GM18909 (cell line): ENCODE data around the gene OTUB2.
A peak's percentile ranks its signal among the peaks of the same experiment; 100 is the strongest.

Experiments used
- ATAC-seq: cut with Tn5 transposase; IDR thresholded peaks from one replicate; pipeline ENCODE4 v1.9.1; 2021; ENCODE audit warnings: mild to moderate bottlenecking; ENCODE audit not compliant: unreplicated experiment, poor library complexity

Gene OTUB2

DNA sequence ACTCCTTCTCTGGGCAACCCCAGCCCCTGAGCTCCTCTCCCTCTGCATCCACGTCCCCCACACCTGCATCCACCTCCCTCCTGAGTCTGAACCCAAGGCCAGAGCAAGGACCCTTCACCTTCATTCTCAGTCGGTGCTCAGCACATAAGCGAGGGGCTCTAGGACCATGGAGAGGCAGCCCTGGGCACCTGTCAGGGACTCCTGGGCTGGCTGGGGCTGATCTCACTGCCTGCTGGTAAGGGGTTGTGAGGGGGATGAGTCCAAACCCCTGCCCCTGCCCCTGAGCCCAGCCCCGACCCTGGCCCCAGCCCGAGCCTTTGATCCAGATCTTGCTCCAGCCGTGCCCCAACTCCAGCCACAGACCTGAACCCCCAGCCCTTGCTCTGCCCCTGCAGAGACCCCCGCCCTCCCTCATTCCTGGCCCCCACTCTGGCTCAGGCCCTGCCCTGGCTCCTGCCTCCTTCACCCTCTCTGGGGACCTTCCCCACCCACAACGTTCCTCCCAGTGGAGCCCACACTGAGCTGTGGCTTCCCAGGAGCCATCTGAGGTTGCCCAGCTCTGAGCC is 29.9 kb upstream of the OTUB2 start:
- no peak for ATAC-seq

GRCh38 chr14:93997082-93997481 is 29.1 kb upstream of the OTUB2 start, which contains the start of gene CCDC197:
CCDC197 (plus strand) TSS chr14:93997301; CDS start chr14:93998132, 831 bp downstream.
- no peak for ATAC-seq

DNA sequence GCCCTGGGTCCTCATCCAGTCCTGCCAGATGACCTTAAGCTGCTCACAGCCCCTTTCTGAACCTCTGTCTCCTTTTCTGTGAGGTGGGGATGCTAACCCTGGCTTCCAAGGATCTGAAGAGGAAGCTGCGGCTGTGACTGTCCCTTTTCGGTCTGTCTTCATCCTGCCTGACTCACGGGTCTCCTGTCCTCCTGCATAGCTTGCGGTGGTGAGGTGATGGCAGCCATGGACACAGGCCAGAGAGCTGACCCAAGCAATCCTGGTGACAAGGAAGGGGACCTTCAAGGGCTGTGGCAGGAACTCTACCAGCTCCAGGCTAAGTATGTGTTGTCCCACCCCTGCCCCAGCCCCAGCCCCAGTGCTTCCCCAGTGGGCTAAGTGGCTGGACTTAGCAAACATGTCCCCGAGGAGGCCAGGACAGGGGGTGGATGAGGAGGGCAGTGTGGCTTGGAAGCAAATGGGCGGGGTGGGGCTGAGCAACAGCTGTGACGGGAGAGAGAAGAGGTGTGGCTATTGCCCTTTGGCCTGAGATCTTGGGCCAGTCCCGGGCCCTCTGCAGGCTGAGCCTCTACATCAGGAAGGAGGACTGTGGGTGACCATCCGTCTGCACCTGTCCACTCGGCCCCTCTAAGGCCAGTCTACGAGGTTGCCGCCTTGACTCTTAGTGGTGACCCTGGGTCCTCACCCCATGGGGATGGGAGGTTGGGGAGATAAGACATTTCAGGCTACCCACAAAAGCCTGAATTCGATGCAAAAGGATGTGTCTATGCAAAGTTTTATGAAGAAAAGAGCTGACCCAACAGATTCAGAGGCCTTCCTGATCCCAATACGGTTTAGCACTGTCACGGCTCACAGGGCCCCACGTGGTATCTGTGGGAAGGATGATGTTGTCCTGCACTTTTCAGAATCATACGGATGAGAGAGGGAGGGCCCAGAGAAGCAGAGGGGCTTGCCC is 27.9 kb upstream of the OTUB2 start:
- ATAC-seq = no peak

DNA sequence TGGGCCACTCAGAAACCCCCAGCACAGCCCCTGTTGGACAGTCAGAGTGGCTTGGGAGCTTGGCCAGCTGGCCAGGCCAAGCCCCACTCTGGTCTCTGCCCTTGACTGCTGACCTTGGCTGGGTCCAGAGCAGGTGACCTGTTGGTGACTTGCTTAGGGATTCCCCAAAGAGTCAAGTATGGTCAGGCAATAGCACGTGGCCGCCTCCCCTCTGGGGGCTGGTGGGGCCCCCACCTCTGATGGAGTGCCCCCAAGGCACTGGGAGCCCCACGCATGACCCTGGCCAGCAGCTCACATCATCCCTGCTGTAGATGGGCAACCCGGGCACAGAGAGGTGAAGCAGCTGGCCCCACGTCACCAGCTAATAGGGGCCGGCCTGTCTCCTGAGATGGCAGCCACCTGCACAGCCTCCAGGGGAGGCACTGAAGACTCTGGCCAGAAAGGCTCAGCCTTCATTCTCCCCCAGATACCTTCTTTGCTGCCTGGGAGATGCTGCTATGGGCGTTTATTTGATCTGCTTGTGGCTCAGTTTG is 27.2 kb upstream of the OTUB2 start:
- ATAC-seq = no peak

- no peak for ATAC-seq
Observed at GRCh38 chr14:93999573-93999972, 26.6 kb upstream of the OTUB2 start.

DNA sequence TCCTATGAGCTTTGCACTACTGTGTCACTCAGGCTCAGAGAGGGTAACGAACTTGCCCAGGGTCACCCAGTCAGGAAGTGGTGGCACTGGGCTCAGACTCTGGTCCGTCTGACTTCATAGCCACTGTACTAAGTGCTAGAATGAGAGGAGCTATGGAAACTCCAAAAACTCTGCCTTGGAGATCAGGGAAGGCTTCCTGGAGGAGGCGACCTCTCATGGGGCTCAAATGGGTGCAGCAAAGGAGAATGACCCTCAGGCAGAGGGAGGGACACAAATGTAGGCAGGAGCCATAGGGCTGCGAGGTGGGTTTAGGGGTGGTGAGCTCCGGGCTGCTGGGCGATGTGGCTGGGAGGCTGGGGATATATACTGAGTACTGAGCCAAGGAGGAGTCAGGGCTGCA is 25.9 kb upstream of the OTUB2 start:
- ATAC-seq = no peak

DNA sequence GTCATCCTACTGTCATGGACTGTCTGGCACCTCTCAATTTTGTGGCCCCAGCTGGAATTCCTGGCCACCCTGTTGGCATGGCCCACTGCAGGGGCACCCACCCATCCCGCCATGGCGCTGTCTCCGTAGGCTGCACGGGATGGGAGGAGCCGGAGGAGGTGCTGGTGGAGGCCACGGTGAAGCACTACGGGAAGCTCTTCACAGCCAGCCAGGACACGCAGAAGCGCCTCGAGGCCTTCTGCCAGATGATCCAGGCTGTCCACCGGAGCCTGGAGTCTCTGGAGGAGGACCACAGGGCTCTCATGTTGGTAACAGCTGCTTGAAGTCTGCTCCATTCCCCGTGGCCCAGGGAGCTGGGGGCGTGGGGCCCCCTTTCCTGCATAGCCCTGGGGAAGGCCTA is 25.1 kb upstream of the OTUB2 start:
- ATAC-seq = no peak

GRCh38 chr14:94001501-94002396 is 24.4 kb upstream of the OTUB2 start:
- peak; percentile 58 for ATAC-seq

GRCh38 chr14:94003397-94003796 is 22.7 kb upstream of the OTUB2 start:
- ATAC-seq = no peak

DNA sequence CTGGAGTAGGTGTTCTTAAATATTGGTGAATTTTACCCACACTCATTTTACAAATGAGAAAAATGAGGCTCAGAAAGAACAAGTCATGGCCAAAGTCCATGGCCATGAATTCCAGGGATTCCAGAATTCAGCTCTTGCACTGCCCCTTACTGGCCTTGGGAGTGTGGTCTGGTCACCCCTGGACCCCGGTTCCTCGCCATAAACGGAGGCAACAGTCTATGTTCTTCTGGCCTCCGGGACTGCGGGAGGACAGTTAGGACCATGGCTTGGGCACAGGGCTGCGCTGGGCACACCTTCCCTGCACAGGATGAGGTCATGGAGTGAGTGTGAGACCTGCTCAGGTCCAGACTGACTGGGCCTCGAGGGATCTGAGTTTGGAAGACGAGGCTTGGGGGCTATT is 22.1 kb upstream of the OTUB2 start:
- no peak for ATAC-seq

GRCh38 chr14:94005324-94006073 is 20.6 kb upstream of the OTUB2 start:
- ATAC-seq = no peak

DNA sequence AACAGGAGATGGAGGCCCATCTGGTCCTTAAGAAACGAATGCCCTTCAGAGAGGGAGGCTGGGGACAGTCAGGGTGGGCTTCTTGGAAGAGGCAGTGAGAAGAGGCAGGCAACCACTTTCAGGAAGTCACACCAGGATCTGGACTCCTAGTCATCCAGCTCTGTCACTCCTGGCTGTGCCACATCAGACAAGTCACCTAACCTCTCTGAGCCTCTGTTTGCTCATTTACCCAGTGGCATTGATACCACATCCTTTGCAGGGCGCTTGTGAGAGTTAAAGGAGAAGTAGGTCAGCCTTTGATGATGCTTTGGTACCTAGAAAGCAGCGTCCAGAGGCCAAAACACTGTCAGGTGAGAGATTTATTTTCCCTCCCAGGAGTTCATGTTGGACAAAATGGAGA is 17.9 kb upstream of the OTUB2 start:
- ATAC-seq = no peak

- peak; percentile 45 for ATAC-seq
Observed at GRCh38 chr14:94009767-94010166, 16.4 kb upstream of the OTUB2 start.

GRCh38 chr14:94010625-94011024 is 15.5 kb upstream of the OTUB2 start:
- no peak for ATAC-seq

DNA sequence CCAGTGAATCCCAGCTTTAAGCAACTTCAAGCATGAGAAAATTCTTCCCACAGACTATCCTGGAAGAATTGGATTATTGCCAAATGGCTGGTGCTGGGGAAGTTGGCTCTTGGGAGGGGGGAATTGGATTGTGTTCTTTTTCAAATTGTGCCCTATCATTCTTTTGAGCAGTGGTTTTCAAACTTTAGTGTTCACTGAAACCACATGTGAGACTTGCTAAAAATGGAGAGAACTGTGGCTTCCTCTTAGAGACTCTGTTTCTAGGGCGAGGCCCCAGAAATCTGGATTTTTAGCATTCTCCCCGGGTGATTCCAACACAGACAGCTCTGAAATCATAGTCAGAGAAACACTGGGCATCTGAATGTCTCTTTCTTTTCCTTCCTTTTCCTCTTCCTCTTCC is 14.3 kb upstream of the OTUB2 start:
- ATAC-seq = no peak

GRCh38 chr14:94014382-94014781 is 11.8 kb upstream of the OTUB2 start:
- no peak for ATAC-seq

DNA sequence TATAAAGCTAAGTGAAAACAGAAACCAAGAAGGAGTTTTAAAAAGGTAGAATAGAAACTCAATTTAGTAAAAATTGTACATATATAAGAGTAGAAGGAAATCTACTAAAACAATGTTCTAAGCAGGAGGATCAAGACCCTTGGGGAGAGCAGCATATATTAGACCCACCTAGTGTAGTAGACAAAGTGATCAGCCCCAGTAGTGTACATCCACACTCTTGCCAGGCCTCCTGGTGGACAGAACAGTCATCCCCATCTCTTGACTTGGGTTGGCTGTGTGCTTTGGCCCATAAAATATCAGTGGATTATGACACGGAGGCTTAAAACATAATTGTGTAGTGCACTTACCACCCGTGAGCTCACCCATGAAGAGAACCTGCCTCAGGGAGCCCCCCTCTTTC is 10.9 kb upstream of the OTUB2 start:
- no peak for ATAC-seq

DNA sequence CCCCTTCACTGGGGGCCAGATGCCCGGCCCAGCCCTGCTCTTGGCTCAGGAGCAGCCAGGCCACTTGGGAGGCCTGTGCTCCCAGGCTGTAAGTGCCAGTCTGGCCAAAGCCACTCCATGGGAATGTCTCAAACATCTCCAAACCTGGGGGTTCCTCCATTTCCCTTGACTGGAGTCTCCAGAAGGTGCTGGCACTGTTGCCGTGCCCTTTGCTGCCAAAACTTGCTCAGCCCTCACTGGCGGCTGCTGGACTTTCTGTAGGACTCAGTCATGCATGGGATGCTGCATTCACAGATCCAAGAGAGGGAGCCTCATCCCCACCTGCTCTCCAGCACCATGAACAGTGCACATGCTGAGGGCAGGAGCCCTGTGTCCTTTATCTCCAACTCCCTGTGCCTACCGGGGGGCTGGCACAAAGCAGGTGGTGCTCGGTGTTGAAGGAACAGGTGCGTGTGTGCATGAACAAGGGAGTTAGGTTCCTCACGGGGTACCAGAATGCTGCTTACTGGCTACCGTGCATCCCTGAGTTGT is 9.6 kb upstream of the OTUB2 start:
- no peak for ATAC-seq

GRCh38 chr14:94018308-94018707 is 7.8 kb upstream of the OTUB2 start:
- no peak for ATAC-seq

GRCh38 chr14:94019329-94019728 is 6.8 kb upstream of the OTUB2 start:
- ATAC-seq = no peak
